ENCODE data around the gene PFDN6.

GRCh38 chr6:33276581-33276863 lies 12.9 kb upstream of the PFDN6 start:
- TF ChIP-seq CTCF (IDR thresholded peaks at IDR 0.05; ENCODE audit: low read depth, low read length, poor library complexity, severe bottlenecking) = no peak
- TF ChIP-seq EZH2phosphoT487 (IDR thresholded peaks at IDR 0.05; ENCODE audit: borderline replicate concordance, low read length) = no peak
